ENCODE data around the gene SART3. TPM values are rescaled to one million over a fixed set of nuclear protein-coding genes. Genes with fewer than 3 reads are reported as not detected.
A peak's percentile ranks its signal among the peaks of the same experiment; 100 is the strongest.

The SART3 gene
- total and polyA plus RNA-seq, 8 donors = 11.7 to 106 (median 51.1) TPM

- DNase-seq = peak in 1 of 2 donors; percentile 80
- TF ChIP-seq POLR2AphosphoS5 (IDR thresholded peaks at IDR 0.05) = no peak
- no peak for TF ChIP-seq EP300 (IDR thresholded peaks at IDR 0.05)
- TF ChIP-seq POLR2A (IDR thresholded peaks at IDR 0.05) = no peak
- no peak for TF ChIP-seq CTCF (IDR thresholded peaks at IDR 0.05)
- 37 to 47% (median 46%) methylated on average over 12 to 27 of the region's 27 CpGs for WGBS, 5 donors
- no peaks in the 10 kb centered on the region for H3K36me3 ChIP-seq
- no peaks in the 10 kb centered on the region for H3K4me1 ChIP-seq
- peak within 1 kb of the TSS; percentile 28 to 36 (median 32) for H3K4me3 ChIP-seq
- H3K27ac ChIP-seq = peak within 1 kb of the TSS; percentile 31 to 65 (median 53)
- intact Hi-C loops (cut with DNase I; ENCODE audit: low total_unique reads) = no loop called here
- no peaks in the 10 kb centered on the region for H3K9me3 ChIP-seq
- H3K27me3 ChIP-seq = peaks cover 0 to 5% (median 0%) of the 10 kb centered on the region in 3 donors
Observed at GRCh38 chr12:108597559-108598471, 36.8 kb upstream of the SART3 start, which contains the start of gene TMEM119. TSS of gene TMEM119 (minus strand) at chr12:108598084. CDS start at chr12:108592383, 5,701 bp downstream.

- H3K9me3 ChIP-seq = no peaks in the 10 kb centered on the region
- peak overlapping the region in 3 of 5 donors; percentile 53 to 65 (median 54) for H3K27ac ChIP-seq
- intact Hi-C loops (cut with DNase I; ENCODE audit: low total_unique reads) = no loop called here
- H3K36me3 ChIP-seq = no peaks in the 10 kb centered on the region
- TF ChIP-seq CTCF (IDR thresholded peaks at IDR 0.05) = no peak
- no peak for TF ChIP-seq POLR2AphosphoS5 (IDR thresholded peaks at IDR 0.05)
- TF ChIP-seq EP300 (IDR thresholded peaks at IDR 0.05) = no peak
- no peak for TF ChIP-seq POLR2A (IDR thresholded peaks at IDR 0.05)
- 49 to 62% (median 55%) methylated on average over 3 to 10 of the region's 10 CpGs for WGBS, 5 donors
- no peak for DNase-seq
- H3K4me1 ChIP-seq = no peaks in the 10 kb centered on the region
- H3K27me3 ChIP-seq = peaks cover 0 to 5% (median 0%) of the 10 kb centered on the region in 3 donors
- peak overlapping the region; percentile 28 to 36 (median 32) for H3K4me3 ChIP-seq
Observed at GRCh38 chr12:108596854-108597558, 36.0 kb upstream of the SART3 start.

- Histone ChIP-seq H3K27ac (peak overlapping the region in 4 of 5 donors; percentile 4 to 65 (median 22)), H3K9me3 (no peaks in the 10 kb centered on the region), H3K4me1 (no peaks in the 10 kb centered on the region), H3K4me3 (peak overlapping the region; percentile 6 to 34 (median 18)), H3K36me3 (no peaks in the 10 kb centered on the region), H3K27me3 (peaks cover 0 to 5% (median 0%) of the 10 kb centered on the region in 3 donors)
- TF ChIP-seq CTCF (IDR thresholded peaks at IDR 0.05) = no peak
- TF ChIP-seq EP300 (IDR thresholded peaks at IDR 0.05) = no peak
- TF ChIP-seq POLR2A (IDR thresholded peaks at IDR 0.05) = no peak
- no peak for TF ChIP-seq POLR2AphosphoS5 (IDR thresholded peaks at IDR 0.05)
- 71 to 75% (median 73%) methylated on average over 16 to 17 of the region's 17 CpGs for WGBS, 5 donors
- intact Hi-C loops (cut with DNase I; ENCODE audit: low total_unique reads) = no loop called here
- no peak for DNase-seq
Observed at GRCh38 chr12:108595711-108596647, 35.0 kb upstream of the SART3 start.
